ENCODE data around the gene PVALEF.

DNA sequence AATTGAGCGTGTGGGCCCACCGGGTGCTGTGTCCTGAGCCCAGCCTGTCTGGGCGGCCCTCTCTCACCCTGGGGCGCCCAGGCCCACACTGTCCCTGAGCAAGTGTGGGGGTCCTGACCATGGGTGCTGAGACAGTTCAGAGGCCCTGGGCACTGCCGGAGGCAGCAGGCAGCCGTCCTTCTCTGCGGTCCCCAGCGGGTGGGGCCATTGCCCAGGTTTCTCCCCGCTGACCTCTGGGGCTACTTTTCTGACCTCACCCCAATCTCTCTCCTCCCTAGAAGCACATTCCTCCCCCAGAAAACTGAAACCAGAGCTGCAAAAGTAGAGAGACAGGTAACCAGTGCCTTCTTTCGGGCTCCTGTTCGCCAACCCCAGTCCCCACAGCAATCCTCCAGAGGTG is 36.0 kb upstream of the PVALEF start:
- TF ChIP-seq, protein P1, sequence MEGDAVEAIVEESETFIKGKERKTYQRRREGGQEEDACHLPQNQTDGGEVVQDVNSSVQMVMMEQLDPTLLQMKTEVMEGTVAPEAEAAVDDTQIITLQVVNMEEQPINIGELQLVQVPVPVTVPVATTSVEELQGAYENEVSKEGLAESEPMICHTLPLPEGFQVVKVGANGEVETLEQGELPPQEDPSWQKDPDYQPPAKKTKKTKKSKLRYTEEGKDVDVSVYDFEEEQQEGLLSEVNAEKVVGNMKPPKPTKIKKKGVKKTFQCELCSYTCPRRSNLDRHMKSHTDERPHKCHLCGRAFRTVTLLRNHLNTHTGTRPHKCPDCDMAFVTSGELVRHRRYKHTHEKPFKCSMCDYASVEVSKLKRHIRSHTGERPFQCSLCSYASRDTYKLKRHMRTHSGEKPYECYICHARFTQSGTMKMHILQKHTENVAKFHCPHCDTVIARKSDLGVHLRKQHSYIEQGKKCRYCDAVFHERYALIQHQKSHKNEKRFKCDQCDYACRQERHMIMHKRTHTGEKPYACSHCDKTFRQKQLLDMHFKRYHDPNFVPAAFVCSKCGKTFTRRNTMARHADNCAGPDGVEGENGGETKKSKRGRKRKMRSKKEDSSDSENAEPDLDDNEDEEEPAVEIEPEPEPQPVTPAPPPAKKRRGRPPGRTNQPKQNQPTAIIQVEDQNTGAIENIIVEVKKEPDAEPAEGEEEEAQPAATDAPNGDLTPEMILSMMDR (IDR thresholded peaks at IDR 0.05) = no peak
- TF ChIP-seq POLR2A (IDR thresholded peaks at IDR 0.05) = no peak

Measured in prostate gland (tissue), 2 donors.